Stimulated activated naive CD8-positive, alpha-beta T cell treated with anti-CD3 and anti-CD28 coated beads, Interleukin-15, Interleukin-2, amounts not matched to agents 100 ng/mL and 50 ng/mL, for 24 hours (primary cell): ENCODE results near the gene PHLDA2.

Experiments
- H3K27ac Mint-ChIP-seq: one replicate; pipeline ENCODE4 v1.8.0; 2021; ENCODE audit warnings: mild to moderate bottlenecking, mixed read lengths
- H3K27me3 Mint-ChIP-seq: one replicate; pipeline ENCODE4 v1.8.0; 2021; ENCODE audit warnings: mixed read lengths
- H3K36me3 Mint-ChIP-seq: one replicate; pipeline ENCODE4 v1.8.0; 2021; ENCODE audit warnings: low read depth, mixed read lengths
- H3K4me1 Mint-ChIP-seq: one replicate; pipeline ENCODE4 v1.8.0; 2021; ENCODE audit warnings: low read depth, mixed read lengths
- H3K4me3 Mint-ChIP-seq: one replicate; pipeline ENCODE4 v1.8.0; 2021; ENCODE audit warnings: mild to moderate bottlenecking, mixed read lengths
- H3K9me3 Mint-ChIP-seq: one replicate; pipeline ENCODE4 v1.8.0; 2021; ENCODE audit warnings: mixed read lengths

Gene PHLDA2

DNA sequence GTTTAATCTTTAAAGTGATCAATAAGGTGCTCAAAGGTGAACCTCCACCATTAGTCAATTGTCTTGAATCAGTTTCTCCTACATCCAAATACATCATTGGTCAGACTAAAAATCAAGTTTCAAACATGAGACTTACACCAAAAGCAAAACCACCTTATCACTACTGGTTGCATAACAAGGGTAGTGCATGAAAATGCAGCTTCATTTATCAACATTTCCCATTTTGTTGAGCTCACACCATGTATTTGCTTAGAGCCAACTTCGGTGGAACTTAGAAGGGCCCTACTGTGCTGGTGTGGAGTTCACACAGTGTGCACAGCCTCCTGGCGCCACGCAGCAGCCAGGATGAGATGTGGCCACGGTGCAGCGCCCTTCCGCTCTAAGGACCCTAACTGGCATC, 23.1 kb upstream of the PHLDA2 start:
- peaks cover 41% of the 10 kb centered on the region for H3K4me1 Mint-ChIP-seq
- H3K9me3 Mint-ChIP-seq: no peaks in the 10 kb centered on the region
- H3K36me3 Mint-ChIP-seq: peaks cover 96% of the 10 kb centered on the region
- H3K4me3 Mint-ChIP-seq: no peak overlapping the region
- no peaks in the 10 kb centered on the region for H3K27me3 Mint-ChIP-seq
- no peak overlapping the region for H3K27ac Mint-ChIP-seq

DNA sequence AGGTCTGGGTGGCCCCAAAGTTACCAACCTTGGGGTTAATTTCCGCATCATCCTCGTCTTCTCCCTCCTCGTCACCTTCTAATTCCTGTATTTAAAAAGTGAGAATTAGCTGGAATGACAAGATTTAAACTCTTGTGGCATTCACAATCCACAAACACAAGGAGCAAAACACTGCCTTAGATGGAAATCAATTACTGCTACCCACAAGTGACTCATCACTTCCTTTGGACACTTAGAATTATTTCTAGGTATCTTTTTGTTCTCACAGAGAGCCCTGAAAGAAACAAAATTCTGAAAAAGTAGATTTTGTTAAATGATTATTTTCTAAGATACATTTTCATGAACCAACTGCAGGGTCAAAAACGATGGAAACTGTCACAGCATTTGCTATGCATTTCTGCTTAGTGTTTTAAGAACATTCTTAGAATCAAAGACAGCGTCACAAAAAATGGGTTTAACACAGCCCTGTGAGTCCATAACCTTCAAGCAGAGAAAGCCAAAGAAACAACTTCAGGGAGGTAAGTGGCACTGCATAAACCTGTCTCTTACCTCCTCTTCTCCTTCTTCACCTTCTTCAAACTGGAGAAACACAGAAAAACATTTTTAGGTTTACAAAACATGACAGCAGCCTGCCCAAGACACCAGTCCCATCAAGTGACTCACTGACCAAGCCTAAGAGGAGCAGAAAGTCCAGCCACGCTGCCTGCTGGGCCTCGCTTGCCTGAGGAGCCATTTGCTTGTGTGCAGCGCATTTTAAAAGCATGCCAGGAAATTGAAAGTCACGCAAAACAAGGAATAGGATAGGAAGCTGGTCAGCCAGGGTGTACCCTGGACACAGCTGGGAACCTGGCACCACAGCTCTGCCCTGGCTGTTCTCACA, 22.3 kb upstream of the PHLDA2 start:
- Mint-ChIP-seq H3K4me1 (peaks cover 49% of the 10 kb centered on the region), H3K36me3 (peaks cover 92% of the 10 kb centered on the region), H3K9me3 (no peaks in the 10 kb centered on the region), H3K27ac (peak overlapping the region; percentile 70), H3K27me3 (no peaks in the 10 kb centered on the region), H3K4me3 (no peak overlapping the region)

DNA sequence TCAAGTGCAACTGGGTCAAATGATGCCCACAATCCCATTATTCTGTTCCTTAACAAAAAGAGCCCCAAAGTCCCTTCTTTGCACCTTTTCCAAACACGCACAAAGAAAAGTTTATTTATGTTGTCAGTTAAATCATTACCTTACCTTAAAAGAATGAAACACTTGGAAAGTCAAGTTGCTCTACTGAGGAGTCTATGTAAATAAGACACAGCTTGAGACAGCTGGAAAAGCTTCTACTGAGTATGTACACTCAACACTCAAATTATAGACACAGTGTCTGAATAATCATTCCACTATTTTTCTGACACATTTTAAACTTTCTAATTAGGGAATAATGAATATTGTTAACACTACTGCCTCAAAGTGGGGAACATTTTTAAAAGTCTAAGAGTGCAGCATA, 21.6 kb upstream of the PHLDA2 start:
- Mint-ChIP-seq H3K4me3 (no peak overlapping the region), H3K27ac (no peak overlapping the region), H3K36me3 (peaks cover 90% of the 10 kb centered on the region), H3K9me3 (no peaks in the 10 kb centered on the region), H3K27me3 (no peaks in the 10 kb centered on the region), H3K4me1 (peaks cover 55% of the 10 kb centered on the region)

DNA sequence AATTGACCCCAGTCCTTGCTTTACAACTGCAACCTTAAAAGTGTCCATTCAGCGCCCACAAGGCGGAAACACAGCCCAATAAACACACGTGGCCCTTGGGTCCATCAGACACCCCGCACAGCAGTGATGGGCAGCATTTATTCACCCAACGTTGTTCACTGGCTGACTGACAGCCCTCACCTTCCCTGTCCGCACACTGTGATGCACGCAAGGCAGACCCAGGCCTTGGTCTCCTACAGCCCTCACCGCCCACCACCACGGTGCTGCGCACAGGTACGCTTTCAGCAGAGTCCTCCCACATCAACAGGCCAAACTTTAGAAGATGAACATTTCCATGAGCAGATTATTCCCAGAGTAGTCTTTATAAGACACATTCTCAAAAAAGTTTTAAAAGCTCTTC, 20.7 kb upstream of the PHLDA2 start:
- Mint-ChIP-seq H3K4me1 (peaks cover 64% of the 10 kb centered on the region), H3K9me3 (no peaks in the 10 kb centered on the region), H3K27ac (peak overlapping the region; percentile 84), H3K36me3 (peaks cover 90% of the 10 kb centered on the region), H3K4me3 (no peak overlapping the region), H3K27me3 (no peaks in the 10 kb centered on the region)

DNA sequence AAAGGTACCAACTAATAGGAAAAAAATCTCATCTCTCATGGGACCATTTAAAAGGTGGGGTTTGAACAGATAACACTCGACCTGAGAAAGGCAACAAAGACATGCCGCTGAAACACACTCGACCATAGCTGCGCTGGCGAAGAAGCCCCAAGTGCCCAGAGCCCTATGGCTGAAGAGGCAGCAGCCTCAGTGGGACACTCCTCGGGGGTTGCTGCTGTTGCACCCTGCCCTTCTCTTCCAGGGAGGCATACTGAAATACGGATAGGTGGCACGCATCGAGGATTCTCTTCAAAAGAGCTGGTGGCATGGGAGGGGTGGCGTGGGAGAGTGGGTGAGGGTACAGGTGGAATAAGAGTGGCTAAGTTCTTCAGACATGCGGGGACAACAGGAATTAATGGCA, 18.5 kb upstream of the PHLDA2 start:
- Mint-ChIP-seq H3K27me3 (no peaks in the 10 kb centered on the region), H3K4me3 (no peak overlapping the region), H3K36me3 (peaks cover 77% of the 10 kb centered on the region), H3K4me1 (peaks cover 58% of the 10 kb centered on the region), H3K27ac (peak overlapping the region; percentile 17), H3K9me3 (no peaks in the 10 kb centered on the region)

DNA sequence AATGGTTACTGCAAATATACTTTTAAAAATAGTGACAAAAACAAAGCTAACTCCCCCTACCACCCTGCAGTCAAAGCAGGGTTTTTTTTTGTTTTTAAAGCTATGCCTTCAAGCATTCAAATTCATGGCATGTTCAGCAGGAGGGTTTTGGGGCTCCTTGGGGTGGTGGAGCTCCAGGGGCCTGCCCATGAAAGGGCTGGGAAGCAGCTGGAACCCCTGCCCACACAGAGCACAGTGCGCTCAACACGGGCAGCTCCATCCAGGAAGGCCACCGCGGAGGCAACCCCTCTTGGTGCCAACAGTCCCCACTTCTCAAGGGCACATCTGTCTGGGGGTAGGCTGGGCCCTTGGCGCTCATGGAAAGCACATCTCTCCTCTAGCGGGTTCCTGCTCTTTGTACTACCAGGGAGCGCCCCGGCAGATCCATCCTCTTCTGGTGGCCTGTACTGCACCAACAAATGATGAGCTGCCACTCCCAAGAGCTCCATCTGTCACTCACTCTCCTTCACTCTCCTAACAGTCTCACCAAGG, 16.6 kb upstream of the PHLDA2 start:
- H3K27me3 Mint-ChIP-seq: no peaks in the 10 kb centered on the region
- peaks cover 58% of the 10 kb centered on the region for H3K36me3 Mint-ChIP-seq
- peaks cover 39% of the 10 kb centered on the region for H3K4me1 Mint-ChIP-seq
- H3K27ac Mint-ChIP-seq: peak overlapping the region; percentile 8
- H3K4me3 Mint-ChIP-seq: no peak overlapping the region
- H3K9me3 Mint-ChIP-seq: no peaks in the 10 kb centered on the region

DNA sequence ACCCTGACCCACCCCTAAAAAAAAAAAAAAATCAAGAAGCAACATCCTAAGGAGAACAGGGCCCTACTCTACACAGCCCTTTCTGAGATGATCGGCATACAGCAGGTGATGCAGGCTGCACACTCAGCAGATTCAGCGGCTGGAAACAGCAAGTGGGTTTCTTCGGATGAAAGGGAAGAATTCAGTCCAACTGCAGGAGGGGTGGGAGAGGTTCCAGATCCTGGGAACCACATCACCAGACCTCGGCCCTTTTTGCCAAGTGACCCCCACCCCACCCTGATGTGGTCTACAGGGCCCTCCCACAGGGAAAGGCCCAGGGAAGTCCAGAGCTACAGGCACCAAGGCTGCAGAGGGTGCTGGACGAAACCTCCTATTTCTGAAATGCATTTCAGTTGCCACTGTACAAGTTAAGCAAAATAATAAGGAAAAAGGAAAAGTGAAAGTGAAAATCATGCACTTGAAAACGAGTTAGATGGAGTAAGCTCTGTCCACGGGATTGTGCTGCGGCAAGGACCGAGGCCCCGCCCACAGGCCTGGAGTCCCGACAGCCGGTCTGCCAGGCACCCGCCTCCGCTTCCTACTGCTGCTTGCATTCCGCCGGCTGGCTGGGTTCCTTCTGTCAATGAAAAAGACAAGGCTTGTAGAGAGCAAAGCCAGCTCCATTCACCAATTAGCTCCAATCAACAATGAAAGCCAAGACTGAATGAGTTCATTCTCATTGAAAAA, 16.0 kb upstream of the PHLDA2 start:
- Mint-ChIP-seq H3K4me1 (peaks cover 40% of the 10 kb centered on the region), H3K36me3 (peaks cover 52% of the 10 kb centered on the region), H3K27ac (peak overlapping the region; percentile 75), H3K9me3 (no peaks in the 10 kb centered on the region), H3K4me3 (no peak overlapping the region), H3K27me3 (no peaks in the 10 kb centered on the region)

DNA sequence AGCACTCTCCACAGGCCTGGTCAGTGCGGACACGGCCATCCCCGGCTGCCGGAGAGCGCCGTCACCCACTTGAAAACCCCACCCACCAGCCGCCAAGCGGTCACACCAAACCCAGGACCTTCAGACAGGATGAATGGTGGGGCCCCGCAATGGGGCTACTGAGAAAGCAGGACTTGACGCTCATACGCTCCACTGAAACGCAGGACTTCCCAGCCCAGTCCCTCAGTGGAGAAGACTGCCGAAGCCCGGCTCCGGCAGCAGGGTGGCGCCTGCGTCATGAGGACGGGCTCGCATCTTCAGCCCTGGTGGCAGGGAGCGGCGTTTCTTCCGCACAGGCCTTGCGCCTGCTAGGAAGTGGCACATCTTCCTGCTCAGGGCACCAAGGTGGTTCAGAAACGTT, 15.3 kb upstream of the PHLDA2 start:
- H3K9me3 Mint-ChIP-seq: no peaks in the 10 kb centered on the region
- peaks cover 38% of the 10 kb centered on the region for H3K4me1 Mint-ChIP-seq
- peak overlapping the region; percentile 75 for H3K27ac Mint-ChIP-seq
- H3K36me3 Mint-ChIP-seq: peaks cover 46% of the 10 kb centered on the region
- no peaks in the 10 kb centered on the region for H3K27me3 Mint-ChIP-seq
- H3K4me3 Mint-ChIP-seq: no peak overlapping the region

DNA sequence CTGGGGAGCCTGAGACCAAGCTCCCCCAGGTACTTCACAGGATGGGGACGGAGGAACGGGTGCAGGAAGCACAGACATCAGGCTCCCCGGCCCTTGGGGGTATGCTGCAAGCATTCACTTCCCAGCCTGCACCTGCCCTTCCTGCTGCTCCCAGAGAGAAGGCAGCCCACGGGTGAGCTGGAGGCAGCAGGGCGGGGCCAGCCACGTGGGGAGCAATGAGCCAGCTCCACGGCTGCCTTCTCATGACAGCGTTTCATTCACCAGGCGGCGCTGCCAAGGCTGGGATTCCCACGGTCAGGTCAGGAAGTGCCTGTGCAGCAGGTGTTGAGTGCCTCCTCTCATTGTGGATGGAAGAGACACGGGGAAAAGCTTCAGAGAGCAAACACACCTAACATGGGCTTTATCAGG, 14.5 kb upstream of the PHLDA2 start:
- Mint-ChIP-seq H3K4me1 (peaks cover 36% of the 10 kb centered on the region), H3K27ac (no peak overlapping the region), H3K36me3 (peaks cover 42% of the 10 kb centered on the region), H3K4me3 (no peak overlapping the region), H3K27me3 (no peaks in the 10 kb centered on the region), H3K9me3 (peaks cover 2% of the 10 kb centered on the region)

DNA sequence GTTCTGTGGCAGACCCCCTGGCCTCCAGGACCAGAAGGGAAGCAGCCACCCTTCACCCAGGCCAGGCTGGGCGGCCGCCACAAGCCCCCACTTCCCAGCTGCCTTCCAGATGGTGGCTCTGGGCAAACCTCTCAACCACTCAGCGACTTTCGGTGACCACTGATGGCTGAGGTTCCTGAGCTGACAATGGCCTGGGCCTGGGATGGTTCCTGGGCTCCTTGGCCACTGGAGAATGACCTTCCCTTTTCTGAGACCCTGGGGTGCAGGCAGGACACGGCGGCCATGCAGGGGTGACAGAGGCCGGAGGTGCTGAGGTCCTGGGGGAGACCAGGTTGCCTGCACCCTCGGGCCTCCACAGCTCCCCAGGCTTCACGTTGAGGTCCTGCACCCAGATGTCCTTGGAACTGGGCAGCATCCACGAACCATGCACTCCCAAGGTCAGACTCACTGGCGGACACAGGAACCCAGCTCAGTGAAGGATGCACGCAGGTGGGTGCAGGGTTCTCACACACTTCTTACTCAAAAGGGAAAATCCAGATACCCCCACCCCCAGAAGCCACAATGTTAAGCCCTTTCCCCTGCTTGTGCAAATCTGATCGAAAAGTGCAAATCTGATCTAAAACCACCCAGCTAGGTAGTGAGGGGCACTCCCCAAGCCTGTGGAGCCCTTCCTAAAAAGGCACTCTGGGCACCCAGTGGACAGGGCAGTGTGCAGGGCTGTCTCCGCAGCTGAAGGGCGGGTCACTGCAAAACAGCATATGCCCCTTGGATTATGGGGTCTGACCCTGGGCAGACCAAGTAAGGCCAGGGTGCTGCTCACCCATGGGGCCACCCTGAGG, 13.9 kb upstream of the PHLDA2 start:
- no peaks in the 10 kb centered on the region for H3K27me3 Mint-ChIP-seq
- H3K4me1 Mint-ChIP-seq: peaks cover 36% of the 10 kb centered on the region
- peaks cover 41% of the 10 kb centered on the region for H3K36me3 Mint-ChIP-seq
- peak overlapping the region; percentile 45 for H3K27ac Mint-ChIP-seq
- peaks cover 7% of the 10 kb centered on the region for H3K9me3 Mint-ChIP-seq
- no peak overlapping the region for H3K4me3 Mint-ChIP-seq

DNA sequence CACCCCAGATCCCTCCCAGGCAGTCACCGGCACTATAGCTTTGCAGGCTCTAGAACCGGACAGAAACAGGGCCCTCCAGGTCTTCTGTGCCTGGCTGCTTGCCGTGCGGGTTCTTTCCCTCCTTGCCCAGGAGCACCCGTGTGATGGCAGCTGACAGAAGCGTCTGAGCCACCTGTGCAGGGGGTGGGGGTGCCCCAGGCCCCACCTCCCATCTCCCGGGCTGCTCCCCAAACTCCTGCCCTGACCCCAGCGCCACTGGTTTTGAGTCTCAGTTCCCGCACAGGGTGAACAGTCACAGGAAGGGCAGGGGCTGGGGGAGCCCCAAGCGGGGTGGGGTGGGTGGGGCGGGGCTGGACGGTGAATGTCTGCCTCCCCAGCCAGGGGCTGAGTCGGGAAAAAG, 13.2 kb upstream of the PHLDA2 start:
- H3K4me3 Mint-ChIP-seq: no peak overlapping the region
- peaks cover 32% of the 10 kb centered on the region for H3K4me1 Mint-ChIP-seq
- H3K27ac Mint-ChIP-seq: no peak overlapping the region
- peaks cover 39% of the 10 kb centered on the region for H3K36me3 Mint-ChIP-seq
- peaks cover 14% of the 10 kb centered on the region for H3K9me3 Mint-ChIP-seq
- H3K27me3 Mint-ChIP-seq: no peaks in the 10 kb centered on the region

DNA sequence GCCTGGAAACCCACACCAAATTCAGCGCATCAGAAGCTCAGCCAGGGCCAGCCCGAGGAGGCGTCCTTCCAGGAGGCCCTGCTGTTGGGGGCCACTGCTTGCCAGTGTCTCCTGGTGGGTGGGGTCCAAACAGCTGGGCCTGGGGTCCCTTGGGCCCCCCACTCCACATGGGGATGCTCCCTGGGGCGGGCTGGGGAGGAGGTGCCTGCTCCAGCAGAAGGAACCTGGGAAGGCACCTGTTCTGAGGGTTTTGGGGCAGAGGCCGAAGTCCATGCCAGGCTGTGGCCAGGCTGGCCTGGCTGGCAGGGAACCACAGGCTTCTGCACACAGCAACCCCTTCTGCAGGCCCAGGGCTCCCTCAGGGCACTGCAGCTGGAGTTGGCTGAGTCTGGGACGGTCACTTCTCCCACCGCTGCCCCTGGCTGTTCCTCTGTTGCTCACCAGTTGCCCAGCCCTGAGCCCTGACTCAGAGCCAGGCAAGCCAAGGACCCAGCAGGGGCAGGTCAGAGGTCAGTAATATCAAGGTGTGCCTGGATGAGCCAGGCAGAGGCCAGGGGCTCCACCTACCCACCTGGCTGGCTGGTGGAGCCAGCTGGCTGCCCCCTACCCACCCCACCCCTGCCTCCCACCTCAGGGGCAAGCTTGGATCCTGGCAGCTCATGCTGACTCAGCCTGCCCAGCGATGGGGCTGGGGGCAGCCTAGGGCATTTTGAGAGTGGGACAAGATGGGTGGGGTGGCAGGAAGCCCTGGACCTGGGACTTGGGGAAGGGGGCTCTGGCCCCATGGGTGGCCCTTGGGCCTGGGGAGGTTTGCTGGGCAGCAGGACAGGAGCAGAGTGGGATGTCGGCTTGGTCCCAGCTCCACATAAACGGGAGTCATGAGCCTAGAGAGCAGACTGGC, 12.0 kb upstream of the PHLDA2 start:
- peaks cover 16% of the 10 kb centered on the region for H3K9me3 Mint-ChIP-seq
- H3K4me1 Mint-ChIP-seq: peaks cover 20% of the 10 kb centered on the region
- no peak overlapping the region for H3K4me3 Mint-ChIP-seq
- no peak overlapping the region for H3K27ac Mint-ChIP-seq
- H3K36me3 Mint-ChIP-seq: peaks cover 35% of the 10 kb centered on the region
- no peaks in the 10 kb centered on the region for H3K27me3 Mint-ChIP-seq

DNA sequence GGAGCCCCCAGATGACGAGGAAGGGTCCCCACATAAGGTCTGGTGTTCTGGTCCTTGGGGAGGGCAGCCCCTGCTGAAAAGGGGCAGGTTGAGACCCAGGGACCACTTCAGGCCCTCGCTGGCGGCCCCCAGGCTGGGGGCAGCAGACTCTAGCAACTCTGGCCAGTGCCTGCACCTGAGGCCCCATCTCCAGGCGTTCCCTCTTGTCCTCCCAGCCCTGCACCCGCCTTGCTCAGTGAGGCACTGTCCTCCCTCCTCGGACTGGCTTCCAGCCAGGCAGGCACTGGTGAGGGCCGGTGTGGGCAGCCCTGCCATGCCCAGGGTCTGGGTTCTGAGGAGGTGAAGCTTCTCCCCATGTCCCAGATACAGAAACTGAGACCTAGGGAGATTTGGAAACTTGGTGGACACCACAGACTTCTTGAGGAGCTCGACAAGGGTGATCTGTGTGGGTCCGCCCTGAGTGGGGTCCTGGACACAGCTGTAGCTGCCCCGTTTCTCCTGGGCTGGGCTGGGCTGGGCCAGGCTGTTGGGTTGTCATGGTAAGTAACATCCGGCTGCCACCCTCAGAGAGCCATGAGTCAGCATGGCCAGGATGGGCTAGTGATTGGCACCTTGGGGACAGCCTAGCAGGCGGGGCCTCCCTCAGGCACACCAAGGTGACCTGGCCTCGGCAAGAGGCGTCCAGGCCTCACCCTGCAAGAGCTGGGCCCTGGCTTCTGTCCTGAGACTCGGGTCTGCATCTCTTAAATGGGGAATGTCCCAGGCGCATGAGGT, 11.1 kb upstream of the PHLDA2 start:
- peaks cover 27% of the 10 kb centered on the region for H3K36me3 Mint-ChIP-seq
- no peaks in the 10 kb centered on the region for H3K27me3 Mint-ChIP-seq
- peaks cover 16% of the 10 kb centered on the region for H3K9me3 Mint-ChIP-seq
- no peak overlapping the region for H3K4me3 Mint-ChIP-seq
- H3K4me1 Mint-ChIP-seq: peaks cover 11% of the 10 kb centered on the region
- no peak overlapping the region for H3K27ac Mint-ChIP-seq
